Measurements from ENCODE around the gene KANK4. TPM values are rescaled to one million over a fixed set of nuclear protein-coding genes. Genes with fewer than 3 reads are reported as not detected.

The KANK4 gene
- polyA plus RNA-seq, 2 of the 4 experiments (the other 2 are of a cell fraction): 0.66 to 0.81 TPM

DNA sequence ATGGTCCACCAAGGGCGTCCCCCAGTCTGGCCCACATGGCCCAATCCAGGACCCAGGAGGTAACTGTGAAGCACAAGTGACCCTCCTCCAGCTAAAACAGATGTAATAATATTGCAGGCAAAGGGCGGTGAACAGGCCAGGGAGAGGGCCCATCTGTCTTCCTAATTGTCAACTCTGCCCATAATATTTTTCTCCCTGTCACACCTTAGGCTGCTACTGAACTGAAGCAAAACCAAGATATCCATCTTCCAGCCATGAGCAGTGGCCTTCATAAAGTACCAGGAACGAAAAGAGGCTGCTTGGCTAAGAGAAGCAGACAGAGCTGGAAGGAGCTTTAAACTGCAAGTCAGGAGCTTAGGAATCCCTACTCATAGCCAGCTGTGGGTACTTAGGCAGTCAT lies 3.1 kb downstream of the KANK4 start:
- H3K4me1 ChIP-seq: peaks cover 3% of the 10 kb centered on the region

GRCh38 chr1:62315387-62315786 lies 3.8 kb downstream of the KANK4 start:
- TF ChIP-seq RARB (CRISPR knock-in tag; IDR thresholded peaks at IDR 0.05): no peak
- TF ChIP-seq ESRRA (IDR thresholded peaks at IDR 0.05; ENCODE audit: borderline replicate concordance, low read length): no peak
- Histone ChIP-seq H3K27ac (no peak overlapping the region), H3K4me3 (no peak overlapping the region), H3K4me2 (no peak overlapping the region), H3K4me1 (no peaks in the 10 kb centered on the region), H3K9me3 (no peaks in the 10 kb centered on the region)
- WGBS (ENCODE audit: missing lambda C conversion rate): 58% methylated on average over 5 of the region's 5 CpGs
- CTCF ChIA-PET: no interaction called here
- no peak for ATAC-seq
- FAIRE-seq: no peak
- POLR2A ChIA-PET: no interaction called here
- DNase-seq (ENCODE audit: low read depth in 1 of 2, low spot score in 1 of 2): no peak

More for the DNA sequence above, 3.1 kb downstream of the KANK4 start:
- no peaks in the 10 kb centered on the region for H3K9me3 ChIP-seq
- no peak overlapping the region for H3K4me3 ChIP-seq
- WGBS (ENCODE audit: missing lambda C conversion rate): 77% methylated on average over 3 of the region's 3 CpGs
- ChIA-PET CTCF (interaction anchor here (1.3 kb wide), 1 partner anchor 11 kb away, joined by 3 read pairs; no protein-coding TSS in a partner anchor), POLR2A (no interaction called here)
- H3K27ac ChIP-seq: no peak overlapping the region
- DNase-seq (ENCODE audit: low read depth in 1 of 2, low spot score in 1 of 2) (no peak), ATAC-seq (no peak), FAIRE-seq (no peak)
- no peak overlapping the region for H3K4me2 ChIP-seq
- TF ChIP-seq SREBF2 (IDR thresholded peaks at IDR 0.05) (no peak), PHF8 (IDR thresholded peaks at IDR 0.05; ENCODE audit: borderline replicate concordance, low read depth) (no peak), ZFP36 (IDR thresholded peaks at IDR 0.05; ENCODE audit: borderline replicate concordance, partially characterized antibody) (no peak), HOXB13 (CRISPR knock-in tag; IDR thresholded peaks at IDR 0.05; ENCODE audit: low read depth) (no peak), JUN (IDR thresholded peaks at IDR 0.05) (no peak), CBX2 (IDR thresholded peaks at IDR 0.05; ENCODE audit: borderline replicate concordance, low read depth) (no peak), POLR2AphosphoS2 (conservative IDR thresholded peaks at IDR 0.05; ENCODE audit: low read length) (no peak), HOXA7 (CRISPR knock-in tag; IDR thresholded peaks at IDR 0.05) (no peak), RAD21 (conservative IDR thresholded peaks at IDR 0.05 in 1 of 2, IDR thresholded peaks at IDR 0.05 in 1 of 2) (no peak)
- TF ChIP-seq, protein P1, sequence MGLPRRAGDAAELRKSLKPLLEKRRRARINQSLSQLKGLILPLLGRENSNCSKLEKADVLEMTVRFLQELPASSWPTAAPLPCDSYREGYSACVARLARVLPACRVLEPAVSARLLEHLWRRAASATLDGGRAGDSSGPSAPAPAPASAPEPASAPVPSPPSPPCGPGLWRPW (IDR thresholded peaks at IDR 0.05): no peak

DNA sequence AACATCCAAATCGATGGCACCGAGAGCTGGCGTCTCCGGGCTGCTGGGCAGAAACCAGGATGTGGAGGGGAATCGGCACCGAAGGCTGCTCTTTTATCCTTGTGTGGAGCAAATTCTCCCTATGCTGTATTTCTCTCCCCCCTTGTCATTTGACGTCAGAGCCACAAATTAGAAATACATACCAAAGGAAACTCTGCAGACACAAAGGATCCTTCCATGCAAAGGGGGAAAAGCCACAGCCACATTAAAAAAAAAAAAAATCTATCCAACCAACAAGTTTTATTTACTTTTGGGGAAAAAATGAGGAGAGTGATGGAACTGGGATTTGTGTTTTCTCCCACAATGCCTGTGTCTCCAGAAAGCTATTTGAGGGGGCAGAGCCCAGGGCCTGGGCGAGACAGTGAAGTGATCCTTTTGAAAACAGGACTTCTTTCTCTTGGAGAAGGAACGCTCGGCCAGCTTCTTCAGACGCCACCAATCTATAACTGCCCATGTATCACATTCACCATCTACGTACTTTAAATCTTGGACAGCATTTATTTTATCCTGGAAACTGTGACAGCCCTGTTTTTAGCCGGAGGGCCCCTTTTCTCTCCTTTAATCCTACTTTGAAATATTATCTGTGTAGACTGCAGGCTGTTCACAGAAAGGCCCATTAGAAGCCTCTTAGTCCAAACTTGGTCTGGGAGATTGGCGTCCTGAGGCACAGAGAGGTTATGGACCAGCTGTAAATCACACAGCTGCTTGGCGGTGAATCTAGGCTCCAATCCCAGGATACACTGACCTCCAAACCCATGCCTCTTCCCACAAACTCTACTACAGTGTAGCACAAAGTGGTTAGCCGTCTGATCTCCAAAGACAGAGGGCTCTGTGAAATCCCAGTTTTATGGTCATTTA lies 4.5 kb downstream of the KANK4 start:
- no peaks in the 10 kb centered on the region for H3K9me3 ChIP-seq
- DNase-seq (ENCODE audit: low read depth in 1 of 2, low spot score in 1 of 2) (no peak), ATAC-seq (no peak), FAIRE-seq (no peak)
- ChIA-PET POLR2A (no interaction called here), CTCF (interaction anchor here (0.6 to 0.7 kb wide), 3 partner anchors 9 to 1022 kb away, joined by 3 read pairs; no protein-coding TSS in a partner anchor)
- H3K27ac ChIP-seq: no peak overlapping the region
- WGBS (ENCODE audit: missing lambda C conversion rate): 89% methylated on average over 15 of the region's 16 CpGs
- no peaks in the 10 kb centered on the region for H3K4me1 ChIP-seq
- no peak overlapping the region for H3K4me2 ChIP-seq
- no peak for TF ChIP-seq SMC3 (IDR thresholded peaks at IDR 0.05)
- TF ChIP-seq BHLHE40 (IDR thresholded peaks at IDR 0.05; ENCODE audit: low read depth, low read length): no peak
- TF ChIP-seq ATOH8 (CRISPR knock-in tag; IDR thresholded peaks at IDR 0.05; ENCODE audit: low read depth): no peak
- no peak for TF ChIP-seq HOXB5 (CRISPR knock-in tag; IDR thresholded peaks at IDR 0.05)
- TF ChIP-seq RFX5 (IDR thresholded peaks at IDR 0.05): no peak
- no peak for TF ChIP-seq FOSL2 (IDR thresholded peaks at IDR 0.05)
- TF ChIP-seq FOSL2 (CRISPR knock-in tag; IDR thresholded peaks at IDR 0.05): no peak
- TF ChIP-seq ELK1 (IDR thresholded peaks at IDR 0.05; ENCODE audit: low read depth, low read length): no peak
- TF ChIP-seq NR3C1 (IDR thresholded peaks at IDR 0.05): no peak
- no peak for TF ChIP-seq HMGXB4 (CRISPR knock-in tag; IDR thresholded peaks at IDR 0.05; ENCODE audit: borderline replicate concordance)
- TF ChIP-seq, protein P1 (IDR thresholded peaks at IDR 0.05): no peak
- TF ChIP-seq FOXS1 (CRISPR knock-in tag; IDR thresholded peaks at IDR 0.05): no peak
- TF ChIP-seq HOXB13 (CRISPR knock-in tag; IDR thresholded peaks at IDR 0.05; ENCODE audit: low read depth): no peak
- TF ChIP-seq USF2 (IDR thresholded peaks at IDR 0.05): no peak
- TF ChIP-seq ZC3H11A (IDR thresholded peaks at IDR 0.05): no peak
- TF ChIP-seq JUNB (IDR thresholded peaks at IDR 0.05): no peak
- TF ChIP-seq CBX8 (IDR thresholded peaks at IDR 0.05): no peak
- H3K4me3 ChIP-seq: no peak overlapping the region

Measured in A549 (cell line).